ENCODE measurements around the gene MKLN1. TPM values are rescaled to one million over a fixed set of nuclear protein-coding genes. Genes with fewer than 3 reads are reported as not detected.
A peak's percentile ranks its signal among the peaks of the same experiment; 100 is the strongest.

Gene MKLN1
- total and polyA plus RNA-seq, 2 of the 4 experiments (the other 2 are of a cell fraction): 17.5 to 52.0 TPM

GRCh38 chr7:131300572-131301466, 26.9 kb upstream of the MKLN1 start:
- in situ Hi-C loops (cut with MboI; ENCODE audit: low sequenced_read_pairs) (no loop called here), dilution Hi-C loops (cut with HindIII; ENCODE audit: low sequenced_read_pairs, unreplicated experiment) (no loop called here), intact Hi-C loops (cut with micrococcal nuclease) (no loop called here)
- Histone ChIP-seq H2BK20ac (ENCODE audit: low read depth, low read length) (no peak overlapping the region), H3K27ac (ENCODE audit: insufficient read depth, low read length) (no peak overlapping the region), H2AFZ (replicated peaks; ENCODE audit: low read length, poor library complexity) (no peak overlapping the region), H3K4me1 (ENCODE audit: control insufficient read depth, insufficient read depth, low read length) (no peaks in the 10 kb centered on the region), H3K9me3 (ENCODE audit: control insufficient read depth, insufficient read depth, low read length) (no peaks in the 10 kb centered on the region), H3K4me3 (ENCODE audit: insufficient read depth, low read depth, low read length) (no peak overlapping the region), H4K20me1 (ENCODE audit: insufficient read depth, low read length) (no peaks in the 10 kb centered on the region), H2AK9ac (replicated peaks; ENCODE audit: low read depth, low read length, poor library complexity) (no peak overlapping the region), H3K79me1 (ENCODE audit: low read depth in 1 of 2, low read length in 2 of 2) (no peaks in the 10 kb centered on the region), H3K36me3 (ENCODE audit: control insufficient read depth, insufficient read depth, low read length) (no peaks in the 10 kb centered on the region), H2BK15ac (ENCODE audit: low read depth, low read length) (no peak overlapping the region), H3K4me2 (ENCODE audit: low read depth, low read length) (no peak overlapping the region), H2BK5ac (ENCODE audit: low read depth, low read length, poor library complexity, severe bottlenecking) (no peak overlapping the region), H3K27me3 (ENCODE audit: control insufficient read depth, insufficient read depth, low read length) (no peaks in the 10 kb centered on the region), H3K9me1 (ENCODE audit: insufficient read depth, low read length) (no peaks in the 10 kb centered on the region), H3K18ac (ENCODE audit: low read depth, low read length) (no peak overlapping the region), H3K14ac (replicated peaks; ENCODE audit: low read depth, low read length) (no peak overlapping the region), H3K23ac (ENCODE audit: low read depth, low read length) (no peak overlapping the region), H2BK120ac (ENCODE audit: low read depth, low read length) (no peak overlapping the region), H4K5ac (ENCODE audit: low read depth, low read length) (no peak overlapping the region), H4K8ac (ENCODE audit: low read depth in 2 of 2, low read length in 2 of 2) (no peak overlapping the region), H2AK5ac (ENCODE audit: low read depth, low read length) (no peak overlapping the region), H3K56ac (ENCODE audit: extremely low read depth, insufficient read depth, low read length) (no peak overlapping the region), H3K4ac (ENCODE audit: low read depth, low read length) (no peak overlapping the region), H4K91ac (ENCODE audit: insufficient read depth, low read depth, low read length) (no peak overlapping the region), H3K9ac (ENCODE audit: low read depth, low read length) (no peak overlapping the region)
- 80% methylated on average over 1 of the region's 8 CpGs; no CpG with 5 or more reads in 1 of the 2 experiments for WGBS, 2 experiments (ENCODE audit: extremely low coverage in 2 of 2, insufficient read length in 1 of 2)
- ATAC-seq (ENCODE audit: low read depth): peak; percentile 32; the same call in 1 of the 2 replicates
- no peak for TF ChIP-seq SMC3 (IDR thresholded peaks at IDR 0.05; ENCODE audit: low read depth, low read length)
- TF ChIP-seq RFX5 (IDR thresholded peaks at IDR 0.05; ENCODE audit: low read depth, low read length): no peak
- TF ChIP-seq MXI1 (IDR thresholded peaks at IDR 0.05; ENCODE audit: borderline replicate concordance, low read depth, low read length): no peak
- no peak for TF ChIP-seq CTCF (conservative IDR thresholded peaks at IDR 0.05; ENCODE audit: low read depth, low read length)
- TF ChIP-seq RCOR1 (IDR thresholded peaks at IDR 0.05; ENCODE audit: insufficient replicate concordance, low read length): no peak
- TF ChIP-seq, protein P1, sequence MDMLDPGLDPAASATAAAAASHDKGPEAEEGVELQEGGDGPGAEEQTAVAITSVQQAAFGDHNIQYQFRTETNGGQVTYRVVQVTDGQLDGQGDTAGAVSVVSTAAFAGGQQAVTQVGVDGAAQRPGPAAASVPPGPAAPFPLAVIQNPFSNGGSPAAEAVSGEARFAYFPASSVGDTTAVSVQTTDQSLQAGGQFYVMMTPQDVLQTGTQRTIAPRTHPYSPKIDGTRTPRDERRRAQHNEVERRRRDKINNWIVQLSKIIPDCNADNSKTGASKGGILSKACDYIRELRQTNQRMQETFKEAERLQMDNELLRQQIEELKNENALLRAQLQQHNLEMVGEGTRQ (IDR thresholded peaks at IDR 0.05; ENCODE audit: low read depth, low read length): no peak
- DNase-seq: no peak
- CTCF ChIA-PET: no interaction called here
- no TSS peak for BruUV-seq (replicated peaks)
- POLR2A ChIA-PET (ENCODE audit: unreplicated experiment): no interaction called here
